ENCODE results near the gene HPS4.

The HPS4 gene

DNA sequence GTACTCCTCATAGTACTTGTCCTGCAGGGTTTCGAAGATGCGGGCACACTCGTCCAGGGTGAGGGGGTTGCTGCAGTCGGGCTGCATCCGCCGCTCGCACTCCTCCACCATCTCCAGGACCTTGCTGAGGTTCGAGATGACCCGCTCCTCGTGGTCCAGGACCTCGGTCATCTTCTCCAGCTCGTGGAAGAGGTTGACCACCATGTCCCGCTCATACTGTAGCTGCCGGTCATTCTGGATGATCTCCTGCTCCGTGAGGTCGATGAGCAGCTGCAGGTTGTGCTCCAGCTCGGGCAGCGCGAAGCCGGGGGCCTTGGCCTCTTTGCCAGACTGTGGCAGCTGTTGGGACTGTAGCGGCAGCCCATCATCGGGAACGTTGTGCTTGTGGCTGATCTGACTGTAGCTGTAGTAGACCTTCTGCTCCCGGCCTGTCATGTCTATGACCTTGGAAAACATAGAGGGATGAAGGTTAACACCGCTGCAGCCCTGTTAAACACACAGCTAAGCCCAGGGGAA is 15.7 kb upstream of the HPS4 start:
- DNase-seq (ENCODE audit: low read depth in 1 of 2, low spot score in 1 of 2): no peak

DNA sequence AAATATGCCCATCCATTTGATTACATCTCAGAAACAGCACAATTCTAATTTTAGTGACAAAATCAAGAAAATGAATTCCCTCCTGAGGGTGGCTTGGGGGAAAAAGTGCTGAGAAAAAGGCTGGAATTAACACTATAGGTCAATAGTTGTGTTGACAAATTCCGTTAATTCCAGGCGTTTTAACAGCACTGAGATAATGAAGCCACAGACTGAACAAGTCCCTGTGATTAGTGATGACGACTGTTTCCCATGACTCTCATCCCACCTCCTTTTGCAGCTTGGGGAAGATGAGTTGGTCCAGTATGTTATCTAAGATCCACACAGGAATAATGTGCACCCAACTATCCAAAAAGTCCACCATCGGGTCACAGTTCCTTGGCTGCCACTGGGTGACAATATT is 12.9 kb upstream of the HPS4 start:
- no peak for DNase-seq (ENCODE audit: low read depth in 1 of 2, low spot score in 1 of 2)

DNA sequence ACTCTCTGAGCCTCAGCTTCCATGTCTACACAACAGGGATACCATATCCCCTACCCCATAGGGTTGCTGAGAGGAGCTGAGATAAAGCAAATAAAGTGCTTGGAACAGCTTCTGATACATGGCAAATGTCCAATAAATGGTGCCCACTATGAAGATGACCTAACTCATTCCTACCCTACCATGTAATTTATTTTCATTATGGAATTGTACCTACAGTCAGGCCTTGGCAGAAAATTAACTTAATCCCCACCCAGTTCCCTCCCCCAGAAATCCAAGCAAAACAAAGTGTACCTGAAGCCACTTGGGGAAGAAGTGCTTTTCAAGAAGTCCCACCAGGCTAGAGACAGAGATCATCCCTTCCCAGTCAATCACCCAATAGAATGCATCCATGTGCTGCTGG is 10.9 kb upstream of the HPS4 start:
- no peak for DNase-seq (ENCODE audit: low read depth in 1 of 2, low spot score in 1 of 2)

DNA sequence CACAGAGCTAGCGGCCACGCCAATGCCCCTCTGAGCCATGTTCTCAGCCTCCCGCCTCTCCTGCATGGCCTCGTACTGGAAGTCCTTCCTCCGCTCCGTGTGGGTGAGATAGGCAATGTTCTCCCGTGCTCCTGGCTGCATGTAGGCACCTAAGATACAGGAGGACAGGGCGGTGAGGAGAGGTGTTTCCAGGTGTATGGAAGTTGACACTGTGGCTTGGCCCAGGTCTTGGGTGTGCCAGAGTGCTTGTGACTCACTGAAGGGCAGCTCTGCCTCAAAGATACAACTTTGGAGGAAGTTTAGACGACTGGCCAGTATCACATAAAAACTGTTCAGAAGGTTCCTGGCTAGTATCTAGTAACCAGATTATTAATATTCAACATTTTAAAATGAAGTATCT is 8.6 kb upstream of the HPS4 start:
- no peak for DNase-seq (ENCODE audit: low read depth in 1 of 2, low spot score in 1 of 2)

DNA sequence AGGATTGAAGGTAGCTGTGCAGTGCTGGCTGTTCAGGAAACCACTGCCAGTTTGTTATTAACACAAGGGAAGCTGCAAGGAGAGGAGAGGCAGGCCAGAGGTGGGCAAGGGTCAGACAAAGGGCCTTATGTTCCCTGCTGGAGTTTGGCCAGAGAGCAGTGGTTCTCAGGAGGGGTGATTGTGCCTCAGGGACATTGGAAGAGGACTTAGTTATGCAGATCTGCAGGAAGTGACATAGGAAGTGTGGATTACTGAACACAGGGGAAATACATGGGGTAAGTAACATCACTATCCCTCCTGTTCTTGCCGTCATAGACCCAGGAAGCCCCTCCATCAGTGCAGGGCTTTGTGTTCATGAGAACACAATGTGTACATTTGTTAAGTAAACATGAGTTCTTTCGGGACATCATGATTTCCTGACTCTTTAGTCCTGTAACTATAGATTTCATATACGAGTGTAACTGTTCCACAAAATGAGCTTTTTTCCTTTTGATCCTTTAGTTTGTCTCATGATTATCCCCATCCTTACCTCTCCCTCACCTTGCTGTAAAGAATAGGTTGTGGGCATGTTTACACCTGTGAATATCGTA is 6.0 kb upstream of the HPS4 start:
- no peak for DNase-seq (ENCODE audit: low read depth in 1 of 2, low spot score in 1 of 2)

DNA sequence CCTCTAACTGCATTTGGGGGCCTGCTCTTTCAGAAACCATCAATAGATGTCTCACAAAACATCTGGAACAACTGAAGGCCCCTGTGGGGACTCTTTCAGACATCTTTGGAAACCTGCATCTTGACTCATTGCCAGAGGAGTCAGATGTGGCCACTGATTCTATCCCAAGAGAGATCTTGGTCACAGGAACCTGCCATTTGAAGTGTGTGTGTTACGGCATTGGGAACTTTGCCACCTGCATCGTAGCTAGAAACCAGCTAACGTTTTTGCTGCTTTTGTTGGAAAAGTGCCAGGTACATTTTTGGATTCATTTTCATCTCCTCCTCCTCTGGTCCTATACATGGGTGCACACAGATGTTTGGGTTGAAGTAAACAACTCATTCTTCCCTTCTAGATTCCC is 4.4 kb upstream of the HPS4 start:
- no peak for DNase-seq (ENCODE audit: low read depth in 1 of 2, low spot score in 1 of 2)

DNA sequence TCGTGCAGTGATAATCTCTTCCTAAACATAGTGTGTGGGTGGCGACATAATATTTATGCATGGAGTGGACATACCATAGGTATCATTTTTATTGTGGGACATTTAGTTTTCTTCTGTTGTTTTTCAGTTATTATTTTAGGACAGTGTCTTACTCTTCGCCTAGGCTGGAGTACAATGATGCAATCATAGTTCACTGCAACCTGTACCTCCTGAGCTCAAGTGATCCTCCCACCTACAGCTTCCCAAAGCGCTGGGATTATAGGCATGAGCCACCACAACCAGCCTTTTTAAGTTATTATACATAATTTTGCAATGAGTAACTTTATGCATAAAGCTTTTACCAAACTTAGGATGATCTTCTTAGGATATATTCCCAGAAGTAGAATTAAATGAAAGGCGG is 2.8 kb upstream of the HPS4 start:
- no peak for DNase-seq (ENCODE audit: low read depth in 1 of 2, low spot score in 1 of 2)

DNA sequence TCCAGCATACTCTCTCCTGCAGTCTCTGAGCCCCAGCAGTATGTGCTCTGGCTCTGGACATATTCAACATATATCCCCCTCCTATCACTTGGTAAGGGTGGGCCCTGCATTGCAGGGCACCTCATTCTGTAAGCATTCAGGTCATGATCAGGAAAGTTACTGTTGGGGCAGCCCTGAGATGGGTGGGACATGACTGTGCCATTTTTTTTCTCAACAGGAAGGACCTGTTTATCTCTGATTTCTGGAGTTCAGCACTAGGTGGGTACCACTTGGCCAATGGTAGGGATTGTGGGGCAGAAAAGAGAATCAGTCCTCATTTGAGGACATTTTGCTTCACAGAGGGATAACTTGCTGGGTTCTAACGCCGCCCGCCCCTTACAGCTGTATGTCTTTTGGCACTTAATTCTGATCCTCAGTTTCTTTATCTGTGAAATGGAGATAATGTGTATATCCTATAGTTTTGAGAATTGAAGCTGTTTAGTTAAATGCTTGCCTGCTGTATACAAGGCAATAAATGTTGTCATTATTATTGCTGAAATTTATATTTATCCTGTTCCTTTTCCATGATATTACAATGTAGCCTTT is 2.3 kb upstream of the HPS4 start:
- no peak for DNase-seq (ENCODE audit: low read depth in 1 of 2, low spot score in 1 of 2)

DNA sequence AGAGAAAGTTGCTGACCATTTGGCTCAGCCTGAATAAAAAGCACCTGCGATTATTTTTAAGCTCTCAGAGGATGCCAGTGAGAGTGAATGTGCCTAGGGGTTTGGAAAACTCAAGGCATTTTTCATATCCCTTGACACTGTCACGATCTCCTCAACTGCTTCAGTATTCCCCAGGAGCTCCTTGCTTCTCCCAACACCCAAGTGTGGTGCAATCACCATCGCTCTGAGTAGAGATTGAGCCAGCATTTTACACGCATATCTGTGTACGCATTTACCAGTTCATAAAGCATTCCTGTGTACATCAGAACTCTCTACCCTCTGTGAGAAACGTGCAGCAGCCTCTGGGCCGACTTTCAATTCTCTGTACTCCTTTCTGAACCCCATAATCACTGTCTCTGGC is 1.4 kb upstream of the HPS4 start:
- no peak for DNase-seq (ENCODE audit: low read depth in 1 of 2, low spot score in 1 of 2)

DNA sequence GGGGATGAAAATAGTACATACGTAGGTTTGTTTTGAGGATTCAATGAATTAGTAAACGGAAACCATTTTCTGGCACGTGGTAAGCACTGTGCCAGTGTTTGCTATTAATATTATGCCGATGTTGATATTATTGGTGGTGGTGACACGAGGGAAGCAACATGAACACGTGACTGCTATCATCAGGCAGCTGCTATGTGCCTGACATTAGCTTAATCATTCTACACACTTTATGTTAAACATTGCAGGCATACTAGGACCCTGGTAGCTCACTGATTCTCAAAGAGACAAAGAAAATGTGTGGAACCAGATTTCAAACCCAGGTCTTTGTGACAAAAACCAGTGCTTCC is 750 bp upstream of the HPS4 start:
- no peak for DNase-seq (ENCODE audit: low read depth in 1 of 2, low spot score in 1 of 2)

DNA sequence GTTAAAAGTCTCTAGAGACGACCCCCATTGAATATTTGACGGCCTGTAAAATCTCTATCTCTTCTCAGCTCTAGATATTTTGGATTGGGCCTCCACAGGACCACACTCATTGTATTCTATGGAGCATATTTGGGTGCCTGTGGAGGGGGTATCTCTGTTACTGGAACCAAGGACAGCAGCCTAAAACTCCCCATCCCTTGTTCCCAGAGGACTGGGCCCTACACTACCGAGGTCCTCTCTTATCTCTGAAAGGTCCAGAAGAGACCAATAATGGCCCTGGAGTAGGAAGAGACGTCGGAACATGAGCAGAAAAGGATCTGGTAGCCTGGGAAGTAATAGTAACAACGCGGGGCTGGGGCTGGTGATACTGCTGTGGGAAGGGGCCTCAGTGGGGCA is 542 bp downstream of the HPS4 start:
- DNase-seq (ENCODE audit: low read depth in 1 of 2, low spot score in 1 of 2): no peak

DNA sequence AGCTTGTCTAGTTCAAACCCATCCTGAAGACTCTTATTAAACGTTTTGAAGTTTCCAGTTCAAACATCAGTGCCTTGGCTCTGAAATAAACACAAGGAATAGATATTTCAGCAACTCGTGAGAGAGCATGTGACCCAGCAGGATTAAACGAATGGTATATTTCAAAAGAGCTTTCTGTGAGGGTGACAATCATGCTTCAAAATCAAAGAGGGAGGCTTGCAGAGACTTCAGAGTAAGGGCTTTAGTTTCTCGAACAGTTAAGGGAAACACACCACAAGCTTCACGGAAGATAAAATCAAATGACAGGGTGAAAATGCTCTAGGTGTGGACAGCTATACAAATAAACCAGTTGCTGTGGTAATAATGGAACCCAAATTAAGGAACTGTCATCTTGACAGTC is 1.4 kb downstream of the HPS4 start:
- DNase-seq (ENCODE audit: low read depth in 1 of 2, low spot score in 1 of 2): no peak

DNA sequence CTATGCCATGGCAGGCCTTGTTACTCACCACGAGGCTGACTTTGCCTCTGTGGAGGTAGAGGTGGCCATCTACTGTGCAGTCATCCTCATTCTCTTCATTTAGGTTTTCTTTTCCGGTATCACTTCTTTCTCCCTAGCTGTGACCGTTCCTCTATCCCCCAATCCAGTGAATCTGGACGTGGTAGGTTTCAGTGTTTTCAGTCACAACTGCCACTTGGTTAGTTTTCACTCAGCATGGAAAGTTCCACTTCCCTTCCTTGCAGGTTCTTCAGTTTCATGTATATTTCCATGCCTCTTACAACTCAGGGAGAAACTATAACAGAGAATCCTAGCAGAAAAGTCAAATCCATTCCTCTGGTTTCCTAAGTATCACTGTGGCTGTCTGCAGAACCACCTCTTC is 1.9 kb downstream of the HPS4 start:
- DNase-seq (ENCODE audit: low read depth in 1 of 2, low spot score in 1 of 2): no peak

DNA sequence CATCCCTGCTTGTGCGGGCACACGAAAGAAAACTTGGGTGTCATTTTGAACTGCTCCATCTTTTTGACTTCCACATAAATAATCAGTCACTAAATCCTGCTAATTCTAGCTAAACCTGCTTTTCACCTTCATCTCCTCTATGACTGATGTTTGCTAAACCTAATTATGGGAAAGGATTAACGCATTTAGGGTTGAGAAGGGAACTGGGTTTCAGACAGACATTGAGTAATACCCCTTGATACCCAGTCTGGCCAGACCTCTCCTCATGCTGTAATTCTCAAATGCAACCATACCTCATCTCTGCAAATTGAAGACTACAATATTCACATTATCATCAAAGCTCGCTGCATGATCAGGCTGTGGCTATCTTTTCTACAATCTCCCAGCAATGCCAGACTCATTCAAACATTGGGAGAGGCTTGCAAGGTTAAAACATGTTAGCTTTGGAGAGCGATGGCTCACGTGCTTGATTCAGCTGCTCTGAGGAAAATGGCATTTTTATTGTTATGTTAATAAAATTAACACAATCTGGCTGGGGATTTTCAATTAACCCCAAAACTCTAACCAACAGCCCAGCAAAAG is 2.4 kb downstream of the HPS4 start:
- DNase-seq (ENCODE audit: low read depth in 1 of 2, low spot score in 1 of 2): no peak

DNA sequence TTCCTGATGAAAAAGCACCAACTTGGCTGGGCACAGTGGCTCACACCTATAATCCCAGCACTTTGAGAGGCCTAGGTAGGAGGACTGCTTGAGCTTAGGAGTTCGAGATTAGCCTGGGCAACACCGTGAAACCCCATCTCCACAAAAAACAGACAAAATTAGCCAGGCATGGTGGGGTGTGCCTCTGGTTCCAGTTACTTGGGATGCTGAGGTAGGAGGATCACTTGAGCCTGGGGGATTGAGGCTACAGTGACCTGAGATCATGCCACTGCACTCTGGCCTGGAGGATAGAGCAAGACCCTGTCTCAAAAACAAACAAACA is 3.0 kb downstream of the HPS4 start:
- DNase-seq (ENCODE audit: low read depth in 1 of 2, low spot score in 1 of 2): no peak

DNA sequence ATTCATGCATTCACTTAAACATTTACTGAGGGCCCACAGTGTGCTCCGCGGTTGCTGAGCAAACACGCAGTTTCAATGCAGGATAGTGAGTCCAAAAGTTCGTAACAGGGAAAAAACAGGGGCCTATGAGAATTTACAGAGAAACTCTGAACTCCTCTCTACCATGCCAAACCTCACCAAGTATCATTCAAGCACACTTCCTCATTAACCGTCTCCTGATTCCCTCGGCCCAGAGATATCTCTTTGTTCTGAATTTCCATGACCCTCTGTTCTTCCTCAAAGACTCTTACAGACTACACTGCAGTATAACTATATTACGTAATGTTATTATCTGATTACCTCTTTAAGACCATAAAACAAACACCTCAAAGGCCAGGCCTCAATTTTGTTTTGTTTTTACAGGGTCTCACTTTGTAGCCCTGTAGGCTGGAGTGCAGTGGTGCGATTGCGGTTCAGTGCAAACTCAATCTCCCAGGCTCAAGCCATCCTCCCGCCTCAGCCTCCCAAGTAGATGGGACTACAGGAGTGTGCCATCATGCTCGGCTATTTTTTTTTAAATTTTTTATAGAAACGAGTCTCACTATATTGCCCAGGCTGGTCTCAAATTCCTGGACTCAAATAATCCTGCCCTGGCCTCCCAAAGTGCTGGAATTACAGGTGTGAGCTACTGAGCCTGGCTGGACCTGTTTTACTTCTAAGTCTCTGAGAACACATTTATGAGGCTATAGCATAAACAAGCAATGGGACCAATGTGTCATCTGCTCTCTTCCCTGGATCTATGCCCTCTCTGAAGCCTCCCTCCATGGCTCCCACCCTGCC is 3.6 kb downstream of the HPS4 start:
- DNase-seq (ENCODE audit: low read depth in 1 of 2, low spot score in 1 of 2): no peak

DNA sequence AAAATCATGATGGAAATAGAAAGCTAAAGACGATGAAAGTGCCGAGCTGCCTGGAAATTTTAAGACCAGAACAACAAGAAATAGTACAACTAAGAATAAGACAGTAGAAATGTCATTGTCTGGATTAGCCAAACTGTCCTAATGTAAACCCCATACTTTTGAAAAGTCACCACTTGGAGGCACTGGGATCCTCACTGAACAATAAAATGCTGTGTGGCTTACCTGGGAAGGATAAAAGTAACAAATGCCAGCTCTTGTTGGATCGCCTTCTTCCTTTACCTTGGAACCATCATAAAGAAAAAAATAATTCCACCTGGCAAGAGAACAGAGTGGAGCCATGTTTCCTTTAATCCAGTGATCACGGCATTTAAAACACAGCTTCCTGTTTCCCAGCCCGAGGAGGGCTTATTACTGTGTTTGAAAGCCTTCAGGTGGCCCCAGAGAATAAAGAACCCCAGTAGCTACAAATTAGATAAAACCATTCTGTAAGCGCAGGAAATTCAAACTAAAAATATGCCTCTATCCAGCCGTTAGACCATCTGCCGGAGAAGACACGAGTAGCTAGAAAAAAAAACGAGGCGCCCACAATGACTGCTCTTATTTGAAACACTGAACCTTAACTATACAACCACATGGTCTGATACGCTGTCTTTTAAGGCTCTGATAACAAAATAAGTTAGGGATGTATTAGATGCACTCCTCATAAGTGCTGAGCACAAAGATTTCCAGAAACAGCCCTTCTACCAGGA is 4.4 kb downstream of the HPS4 start:
- DNase-seq (ENCODE audit: low read depth in 1 of 2, low spot score in 1 of 2): no peak

DNA sequence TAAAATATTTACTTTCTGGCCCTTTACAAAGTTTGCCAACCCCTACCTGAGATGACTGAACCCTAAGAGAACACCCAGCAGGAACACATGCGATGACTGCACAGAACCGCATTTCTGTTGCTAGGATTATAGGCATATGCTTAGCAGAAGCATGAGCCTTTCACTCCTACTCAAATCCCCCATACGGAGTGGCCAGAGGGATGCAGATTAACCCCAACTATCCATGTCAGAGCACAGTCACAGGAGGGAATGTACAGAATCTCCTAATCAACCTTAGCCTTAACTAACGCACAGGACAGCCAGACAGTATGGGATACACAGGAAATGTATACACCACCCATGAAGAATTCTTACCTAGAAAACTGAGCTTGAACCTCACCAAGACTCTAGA is 6.2 kb downstream of the HPS4 start:
- DNase-seq (ENCODE audit: low read depth in 1 of 2, low spot score in 1 of 2): no peak

DNA sequence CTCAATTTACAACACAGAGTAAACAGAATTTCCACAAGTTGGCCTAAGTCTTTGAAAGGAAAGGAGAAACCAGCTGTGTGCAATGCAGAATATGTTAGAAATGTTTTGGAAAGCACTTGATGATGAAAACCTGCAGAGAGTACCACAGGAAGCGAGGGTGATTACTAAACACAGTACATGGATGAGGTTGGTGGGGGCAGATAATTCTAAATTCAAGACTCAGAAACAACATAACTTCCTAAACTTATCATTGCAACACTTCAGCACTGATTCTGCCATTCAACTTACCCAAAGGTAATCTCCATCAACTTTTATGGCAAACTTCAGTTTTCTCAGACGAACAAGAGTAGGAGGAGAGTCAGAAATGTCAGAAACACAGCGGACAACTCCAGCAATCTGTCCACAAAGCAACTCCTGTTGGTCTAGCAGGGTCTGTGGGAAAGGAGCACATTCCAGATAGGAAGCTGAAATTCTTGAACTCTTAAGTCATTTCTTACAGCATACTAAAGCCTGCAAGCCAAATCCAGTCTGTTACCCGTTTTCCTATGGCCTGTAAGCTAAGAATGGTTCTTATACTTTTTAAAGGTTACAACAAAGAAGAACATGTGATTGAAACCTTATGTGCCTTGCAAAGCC is 6.8 kb downstream of the HPS4 start:
- DNase-seq (ENCODE audit: low read depth in 1 of 2, low spot score in 1 of 2): no peak

DNA sequence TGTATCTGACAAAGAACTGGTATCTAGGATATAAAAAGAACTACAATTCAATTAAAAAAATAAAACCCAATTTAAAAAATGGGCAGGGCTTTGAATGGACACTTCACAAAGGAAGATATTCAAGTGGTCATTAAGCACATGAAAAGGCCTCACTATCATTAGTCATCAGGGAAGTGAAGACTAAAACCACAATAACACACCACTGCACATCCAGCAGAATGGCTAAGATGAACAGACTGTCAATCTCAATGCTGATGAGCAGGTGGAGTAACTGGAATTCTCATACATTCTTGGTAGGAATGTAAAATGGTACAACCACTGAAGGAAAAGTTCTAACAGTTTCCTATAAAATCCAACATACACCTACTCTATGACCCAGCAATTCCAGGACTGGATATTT is 8.9 kb downstream of the HPS4 start:
- DNase-seq (ENCODE audit: low read depth in 1 of 2, low spot score in 1 of 2): no peak

DNA sequence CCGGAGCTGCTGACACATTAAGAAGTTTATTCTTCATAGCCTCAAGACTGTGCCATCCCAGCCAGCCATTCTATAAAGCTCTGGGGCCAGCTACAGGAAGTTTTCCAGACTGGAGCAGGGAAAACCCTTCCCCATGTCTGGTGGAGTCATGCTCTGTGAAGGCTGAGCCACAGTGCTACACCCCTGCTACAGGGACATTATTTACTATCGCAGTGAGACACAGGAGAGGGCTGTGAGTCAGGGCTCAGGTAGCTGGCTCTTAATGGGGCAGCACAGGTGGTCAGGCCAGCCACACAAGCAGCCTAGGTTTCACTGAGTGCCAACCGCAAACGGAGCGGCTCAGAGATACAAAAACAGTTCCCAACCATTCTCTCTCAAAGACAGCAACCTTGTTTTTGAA is 12.1 kb downstream of the HPS4 start:
- DNase-seq (ENCODE audit: low read depth in 1 of 2, low spot score in 1 of 2): no peak
